CD4-positive, alpha-beta T cell treated with Interleukin-17A for 4 hours (primary cell): ENCODE results near the gene C1orf53.
A peak's percentile ranks its signal among the peaks of the same experiment; 100 is the strongest.
"Not testable (repeated sequence)": the region's sequence is repeated elsewhere in the genome, so short reads cannot be mapped to it uniquely, and the experiment has no call there.

Experiments used
- DNase-seq: peaks from one replicate; pipeline ENCODE4 v3.0.0-alpha.2; 2020; ENCODE audit warnings: mixed read lengths

The C1orf53 gene

GRCh38 chr1:197902454-197903195, at the start of gene C1orf53:
C1orf53 (plus strand) TSS chr1:197902630; CDS start chr1:197902650, 20 bp downstream.
- peak; percentile 83 for DNase-seq

GRCh38 chr1:197855751-197856150, 46.7 kb upstream of the C1orf53 start:
- not testable (repeated sequence) for DNase-seq

- no peak for DNase-seq
Measured at GRCh38 chr1:197857477-197857876, 45.0 kb upstream of the C1orf53 start.

GRCh38 chr1:197859024-197859423, 43.4 kb upstream of the C1orf53 start:
- no peak for DNase-seq

- DNase-seq: no peak
Measured at GRCh38 chr1:197862221-197862620, 40.2 kb upstream of the C1orf53 start.

GRCh38 chr1:197862671-197863070, 39.8 kb upstream of the C1orf53 start:
- no peak for DNase-seq

- DNase-seq: no peak
Measured at GRCh38 chr1:197865809-197866208, 36.6 kb upstream of the C1orf53 start.

GRCh38 chr1:197868751-197869489, 33.5 kb upstream of the C1orf53 start:
- DNase-seq: peak; percentile 56

- no peak for DNase-seq
Measured at GRCh38 chr1:197869490-197870077, 32.8 kb upstream of the C1orf53 start.

GRCh38 chr1:197876894-197877293, 25.5 kb upstream of the C1orf53 start:
- DNase-seq: no peak

- not testable (repeated sequence) for DNase-seq
Measured at GRCh38 chr1:197880385-197880784, 22.0 kb upstream of the C1orf53 start.

- DNase-seq: not testable (repeated sequence)
Measured at GRCh38 chr1:197882241-197882640, 20.2 kb upstream of the C1orf53 start.

GRCh38 chr1:197884173-197884572, 18.3 kb upstream of the C1orf53 start:
- no peak for DNase-seq

- no peak for DNase-seq
Measured at GRCh38 chr1:197890936-197891335, 11.5 kb upstream of the C1orf53 start.

- DNase-seq: no peak
Measured at GRCh38 chr1:197892684-197893083, 9.7 kb upstream of the C1orf53 start.

- DNase-seq: no peak
Measured at GRCh38 chr1:197896301-197896700, 6.1 kb upstream of the C1orf53 start.

GRCh38 chr1:197899037-197899436, 3.4 kb upstream of the C1orf53 start:
- DNase-seq: no peak

- DNase-seq: no peak
Measured at GRCh38 chr1:197902131-197902453, 338 bp upstream of the C1orf53 start.

GRCh38 chr1:197903196-197903514, 725 bp downstream of the C1orf53 start:
- no peak for DNase-seq

GRCh38 chr1:197904126-197904787, 1.8 kb downstream of the C1orf53 start:
- DNase-seq: no peak

GRCh38 chr1:197905699-197906351, 3.4 kb downstream of the C1orf53 start:
- DNase-seq: no peak

GRCh38 chr1:197907846-197908616, 5.6 kb downstream of the C1orf53 start:
- DNase-seq: no peak
